OCI-LY1 (cell line): ENCODE results near the gene RNF182.

Experiments
- H2AFZ ChIP-seq: fragments of 200-600 bp; sonication (generic), shearing (Covaris generic); 2 replicates; pipeline ENCODE4 v1.6.0; 2014; ENCODE audit warnings: antibody characterized with exemption, mild to moderate bottlenecking, low read length
- H3F3A ChIP-seq: fragments of 200-600 bp; sonication (generic), shearing (Covaris generic); 2 replicates; pipeline ENCODE4 v1.6.0; 2014; ENCODE audit warnings: mild to moderate bottlenecking, antibody characterized with exemption, low read length, moderate library complexity; ENCODE audit not compliant: insufficient read depth
- H3K27ac ChIP-seq: fragments of 200-600 bp; sonication (generic); 2 replicates; pipeline ENCODE4 v1.5.1; 2014; ENCODE audit warnings: low read length, mixed run types, mild to moderate bottlenecking, low read depth; ENCODE audit not compliant: poor library complexity, severe bottlenecking
- H3K27me3 ChIP-seq: fragments of 200-600 bp; sonication (generic); 2 replicates; pipeline ENCODE4 v1.6.0; 2014; ENCODE audit warnings: antibody characterized with exemption, mild to moderate bottlenecking, low read length, moderate library complexity; ENCODE audit not compliant: insufficient read depth
- H3K36me3 ChIP-seq: fragments of 200-600 bp; sonication (generic); 2 replicates; pipeline ENCODE4 v1.6.1; 2014; ENCODE audit warnings: mild to moderate bottlenecking, antibody characterized with exemption, low read length, moderate library complexity, mixed read lengths; ENCODE audit not compliant: insufficient read depth
- H3K4me1 ChIP-seq: fragments of 200-600 bp; sonication (generic); 2 replicates; pipeline ENCODE4 v1.5.1; 2014; ENCODE audit warnings: mild to moderate bottlenecking, low read length, moderate library complexity; ENCODE audit not compliant: insufficient read depth, severe bottlenecking
- H3K4me2 ChIP-seq: fragments of 200-600 bp; sonication (generic), shearing (Covaris generic); 2 replicates; pipeline ENCODE4 v1.6.1; 2014; ENCODE audit warnings: low read length
- H3K4me3 ChIP-seq: fragments of 200-600 bp; sonication (generic); 2 replicates; pipeline ENCODE4 v1.5.1; 2014; ENCODE audit warnings: low read length, low read depth, mild to moderate bottlenecking, mixed read lengths; ENCODE audit not compliant: poor library complexity, severe bottlenecking
- H3K79me2 ChIP-seq: fragments of 200-600 bp; shearing (Covaris generic); 2 replicates; pipeline ENCODE4 v1.6.1; 2016; ENCODE audit warnings: mixed run types, low read length, mixed read lengths; ENCODE audit not compliant: insufficient read depth
- H3K9ac ChIP-seq: fragments of 200-600 bp; sonication (generic), shearing (Covaris generic); 2 replicates; pipeline ENCODE4 v1.6.1; 2014; ENCODE audit warnings: mild to moderate bottlenecking, low read length, mixed read lengths
- H3K9me2 ChIP-seq: fragments of 200-600 bp; sonication (generic), shearing (Covaris generic); 2 replicates; pipeline ENCODE4 v1.6.1; 2014; ENCODE audit warnings: low read depth, mild to moderate bottlenecking, low read length, mixed read lengths
- H3K9me3 ChIP-seq: fragments of 200-600 bp; shearing (Covaris generic); 2 replicates; pipeline ENCODE4 v1.6.1; 2014; ENCODE audit warnings: low read length, mixed read lengths
- H4K20me1 ChIP-seq: fragments of 200-600 bp; sonication (generic), shearing (Covaris generic); 2 replicates; pipeline ENCODE4 v1.6.0; 2016; ENCODE audit warnings: mild to moderate bottlenecking, low read length; ENCODE audit not compliant: insufficient read depth
- EZH2 ChIP-seq: fragments of 200-600 bp; sonication (generic), shearing (Covaris generic); IDR thresholded peaks from 2 replicates; pipeline ENCODE4 v1.8.0; 2017; ENCODE audit warnings: borderline replicate concordance, mixed run types, mild to moderate bottlenecking, antibody characterized with exemption, low read length, moderate library complexity, mixed read lengths
- TF ChIP-seq, protein P1 (sequence below): fragments of 200-600 bp; sonication (generic), shearing (Covaris generic); IDR thresholded peaks from 2 replicates; pipeline ENCODE4 v1.5.1; 2017; ENCODE audit warnings: mild to moderate bottlenecking, antibody characterized with exemption, low read length, moderate library complexity, mixed read lengths

The RNF182 gene

GRCh38 chr6:13881621-13882165 is 43.1 kb upstream of the RNF182 start:
- Histone ChIP-seq H3K79me2 (no peaks in the 10 kb centered on the region), H3K27ac (no peak overlapping the region), H3K9me2 (no peaks in the 10 kb centered on the region), H3K4me2 (no peak overlapping the region), H3K27me3 (0 out of 2 replicates have a peak, but pooled peaks cover 3% of the 10 kb centered on the region), H3K9ac (no peak overlapping the region), H3K4me3 (no peak overlapping the region), H2AFZ (no peak overlapping the region), H3F3A (no peaks in the 10 kb centered on the region), H3K9me3 (no peaks in the 10 kb centered on the region), H3K4me1 (no peaks in the 10 kb centered on the region), H3K36me3 (no peaks in the 10 kb centered on the region; the same call in 1 of the 2 replicates), H4K20me1 (no peaks in the 10 kb centered on the region)
- TF ChIP-seq, protein P1, sequence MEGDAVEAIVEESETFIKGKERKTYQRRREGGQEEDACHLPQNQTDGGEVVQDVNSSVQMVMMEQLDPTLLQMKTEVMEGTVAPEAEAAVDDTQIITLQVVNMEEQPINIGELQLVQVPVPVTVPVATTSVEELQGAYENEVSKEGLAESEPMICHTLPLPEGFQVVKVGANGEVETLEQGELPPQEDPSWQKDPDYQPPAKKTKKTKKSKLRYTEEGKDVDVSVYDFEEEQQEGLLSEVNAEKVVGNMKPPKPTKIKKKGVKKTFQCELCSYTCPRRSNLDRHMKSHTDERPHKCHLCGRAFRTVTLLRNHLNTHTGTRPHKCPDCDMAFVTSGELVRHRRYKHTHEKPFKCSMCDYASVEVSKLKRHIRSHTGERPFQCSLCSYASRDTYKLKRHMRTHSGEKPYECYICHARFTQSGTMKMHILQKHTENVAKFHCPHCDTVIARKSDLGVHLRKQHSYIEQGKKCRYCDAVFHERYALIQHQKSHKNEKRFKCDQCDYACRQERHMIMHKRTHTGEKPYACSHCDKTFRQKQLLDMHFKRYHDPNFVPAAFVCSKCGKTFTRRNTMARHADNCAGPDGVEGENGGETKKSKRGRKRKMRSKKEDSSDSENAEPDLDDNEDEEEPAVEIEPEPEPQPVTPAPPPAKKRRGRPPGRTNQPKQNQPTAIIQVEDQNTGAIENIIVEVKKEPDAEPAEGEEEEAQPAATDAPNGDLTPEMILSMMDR = no peak
- TF ChIP-seq EZH2 = no peak

DNA sequence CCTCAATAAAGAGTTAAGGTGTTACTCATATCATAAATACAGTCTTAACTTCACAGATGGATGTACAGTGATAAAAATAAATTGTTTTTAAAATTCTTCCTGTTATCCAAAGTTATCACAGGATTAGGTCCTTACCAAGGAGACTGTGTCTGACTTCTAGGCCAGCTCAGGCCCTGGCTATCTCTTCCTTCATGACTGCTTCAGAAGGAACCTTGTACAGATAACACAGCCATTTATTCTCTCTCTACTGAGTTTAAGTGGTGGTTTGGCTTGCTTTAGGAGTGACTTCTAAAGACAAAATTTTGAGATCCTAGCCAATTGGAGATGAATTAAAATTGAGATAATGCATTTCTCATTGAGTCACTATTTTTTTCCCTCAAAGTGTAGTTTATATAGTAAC is 40.8 kb upstream of the RNF182 start:
- H3K4me1 ChIP-seq = no peaks in the 10 kb centered on the region
- H3F3A ChIP-seq = no peaks in the 10 kb centered on the region
- H2AFZ ChIP-seq = no peak overlapping the region
- no peaks in the 10 kb centered on the region for H3K9me2 ChIP-seq
- H3K27ac ChIP-seq = no peak overlapping the region
- no peaks in the 10 kb centered on the region for H3K79me2 ChIP-seq
- TF ChIP-seq EZH2 = no peak
- TF ChIP-seq, protein P1 = no peak
- no peaks in the 10 kb centered on the region for H4K20me1 ChIP-seq
- no peak overlapping the region for H3K4me2 ChIP-seq
- no peaks in the 10 kb centered on the region for H3K9me3 ChIP-seq
- no peaks in the 10 kb centered on the region for H3K27me3 ChIP-seq
- H3K36me3 ChIP-seq = no peaks in the 10 kb centered on the region
- H3K9ac ChIP-seq = no peak overlapping the region
- H3K4me3 ChIP-seq = no peak overlapping the region

DNA sequence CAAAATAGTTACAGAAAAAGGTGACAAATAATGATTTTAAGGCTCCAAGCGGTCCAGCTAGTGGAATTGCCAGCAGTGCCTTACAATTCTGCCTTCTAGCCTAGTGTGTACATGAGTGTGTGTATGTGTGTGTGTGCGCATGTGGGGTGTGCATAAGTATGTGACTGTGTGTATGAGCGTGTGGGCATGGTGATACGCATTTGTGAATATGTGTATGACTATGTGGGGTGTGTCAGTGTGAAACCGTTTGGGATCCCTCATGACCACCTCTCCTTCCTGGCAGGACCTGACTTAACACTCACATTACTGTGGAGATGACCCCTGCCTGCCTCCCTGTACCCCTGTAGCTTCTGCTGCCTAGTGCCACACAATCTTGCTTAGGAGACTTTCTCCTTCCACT is 40.4 kb upstream of the RNF182 start:
- H3K4me1 ChIP-seq = no peaks in the 10 kb centered on the region
- H3K9me2 ChIP-seq = no peaks in the 10 kb centered on the region
- TF ChIP-seq, protein P1 = no peak
- TF ChIP-seq EZH2 = no peak
- H3K36me3 ChIP-seq = no peaks in the 10 kb centered on the region
- H3K9me3 ChIP-seq = no peaks in the 10 kb centered on the region
- no peaks in the 10 kb centered on the region for H3K27me3 ChIP-seq
- H4K20me1 ChIP-seq = no peaks in the 10 kb centered on the region
- no peak overlapping the region for H3K4me3 ChIP-seq
- no peak overlapping the region for H3K27ac ChIP-seq
- no peak overlapping the region for H3K4me2 ChIP-seq
- H3K9ac ChIP-seq = no peak overlapping the region
- H3F3A ChIP-seq = no peaks in the 10 kb centered on the region
- no peak overlapping the region for H2AFZ ChIP-seq
- H3K79me2 ChIP-seq = no peaks in the 10 kb centered on the region
